Measurements from ENCODE around the gene PKNOX2.

PKNOX2 gene

GRCh38 chr11:125376856-125377255 lies 212.3 kb downstream of the PKNOX2 start:
- TF ChIP-seq SIN3A (IDR thresholded peaks at IDR 0.05; ENCODE audit: borderline replicate concordance, insufficient read depth, low read length), result no peak
- no peak for TF ChIP-seq FOXP2 (optimal IDR thresholded peaks at IDR 0.05; ENCODE audit: borderline replicate concordance, extremely low read depth, extremely low read length, insufficient read depth)
- TF ChIP-seq TAF1 (IDR thresholded peaks at IDR 0.05; ENCODE audit: borderline replicate concordance, insufficient read depth, low read length), result no peak
- no peak for TF ChIP-seq REST (IDR thresholded peaks at IDR 0.05; ENCODE audit: insufficient read depth in 1 of 2, low read depth in 2 of 2, low read length in 2 of 2)
- TF ChIP-seq POLR2AphosphoS5 (IDR thresholded peaks at IDR 0.05; ENCODE audit: low read depth, low read length), result no peak

- TF ChIP-seq POLR2AphosphoS5 (IDR thresholded peaks at IDR 0.05; ENCODE audit: low read depth, low read length) (no peak), FOXP2 (optimal IDR thresholded peaks at IDR 0.05; ENCODE audit: borderline replicate concordance, extremely low read depth, extremely low read length, insufficient read depth) (no peak), SIN3A (IDR thresholded peaks at IDR 0.05; ENCODE audit: borderline replicate concordance, insufficient read depth, low read length) (no peak), TAF1 (IDR thresholded peaks at IDR 0.05; ENCODE audit: borderline replicate concordance, insufficient read depth, low read length) (no peak), REST (IDR thresholded peaks at IDR 0.05; ENCODE audit: insufficient read depth in 1 of 2, low read depth in 2 of 2, low read length in 2 of 2) (no peak)
These were observed 213.5 kb downstream of the PKNOX2 start for GRCh38 chr11:125378083-125378482.

GRCh38 chr11:125378571-125378970 lies 214.0 kb downstream of the PKNOX2 start:
- no peak for TF ChIP-seq SIN3A (IDR thresholded peaks at IDR 0.05; ENCODE audit: borderline replicate concordance, insufficient read depth, low read length)
- TF ChIP-seq TAF1 (IDR thresholded peaks at IDR 0.05; ENCODE audit: borderline replicate concordance, insufficient read depth, low read length), result no peak
- TF ChIP-seq POLR2AphosphoS5 (IDR thresholded peaks at IDR 0.05; ENCODE audit: low read depth, low read length), result no peak
- no peak for TF ChIP-seq FOXP2 (optimal IDR thresholded peaks at IDR 0.05; ENCODE audit: borderline replicate concordance, extremely low read depth, extremely low read length, insufficient read depth)
- no peak for TF ChIP-seq REST (IDR thresholded peaks at IDR 0.05; ENCODE audit: insufficient read depth in 1 of 2, low read depth in 2 of 2, low read length in 2 of 2)

DNA sequence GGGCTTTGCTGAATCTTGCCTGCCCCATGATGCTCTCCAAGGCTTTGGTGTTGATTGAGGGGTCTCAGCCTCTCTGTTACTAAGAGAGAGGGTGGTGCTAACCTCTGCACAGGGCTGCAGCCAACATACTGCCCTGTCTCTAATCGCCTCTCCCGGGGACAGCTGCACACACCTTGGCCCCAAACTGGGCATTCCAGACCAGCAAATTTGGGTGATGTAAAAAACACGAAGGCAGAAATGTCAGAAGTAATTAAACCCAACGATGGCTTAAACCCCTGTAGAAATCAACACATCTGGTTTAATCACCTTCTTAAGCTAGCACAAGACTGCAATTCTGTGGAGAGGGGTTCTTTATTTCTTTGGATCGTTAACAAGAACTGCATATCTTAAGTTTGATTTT lies 215.0 kb downstream of the PKNOX2 start:
- no peak for TF ChIP-seq FOXP2 (optimal IDR thresholded peaks at IDR 0.05; ENCODE audit: borderline replicate concordance, extremely low read depth, extremely low read length, insufficient read depth)
- TF ChIP-seq TAF1 (IDR thresholded peaks at IDR 0.05; ENCODE audit: borderline replicate concordance, insufficient read depth, low read length), result no peak
- TF ChIP-seq POLR2AphosphoS5 (IDR thresholded peaks at IDR 0.05; ENCODE audit: low read depth, low read length), result no peak
- TF ChIP-seq REST (IDR thresholded peaks at IDR 0.05; ENCODE audit: insufficient read depth in 1 of 2, low read depth in 2 of 2, low read length in 2 of 2), result no peak
- no peak for TF ChIP-seq SIN3A (IDR thresholded peaks at IDR 0.05; ENCODE audit: borderline replicate concordance, insufficient read depth, low read length)

DNA sequence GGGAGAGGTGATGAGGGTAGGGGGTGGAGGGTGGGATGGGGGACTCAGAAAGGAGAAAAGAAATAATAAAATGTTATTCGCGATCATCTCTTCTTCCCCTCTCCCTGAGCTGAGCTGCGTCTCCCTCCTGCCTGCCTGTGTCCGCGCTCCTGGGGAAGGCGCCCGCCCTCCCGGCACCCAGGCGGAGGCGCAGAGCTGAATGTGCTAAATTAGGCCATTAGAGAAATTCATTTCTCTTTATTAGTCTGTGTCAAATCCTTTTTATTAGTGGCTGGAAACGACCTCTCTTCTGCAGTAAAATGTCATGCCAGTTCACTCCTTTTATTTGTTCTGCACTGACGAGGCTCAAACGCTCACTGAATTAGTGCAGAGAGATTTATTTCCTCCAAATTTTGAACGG lies 215.4 kb downstream of the PKNOX2 start:
- TF ChIP-seq TAF1 (IDR thresholded peaks at IDR 0.05; ENCODE audit: borderline replicate concordance, insufficient read depth, low read length) (no peak), POLR2AphosphoS5 (IDR thresholded peaks at IDR 0.05; ENCODE audit: low read depth, low read length) (no peak), SIN3A (IDR thresholded peaks at IDR 0.05; ENCODE audit: borderline replicate concordance, insufficient read depth, low read length) (no peak), FOXP2 (optimal IDR thresholded peaks at IDR 0.05; ENCODE audit: borderline replicate concordance, extremely low read depth, extremely low read length, insufficient read depth) (no peak), REST (IDR thresholded peaks at IDR 0.05; ENCODE audit: insufficient read depth in 1 of 2, low read depth in 2 of 2, low read length in 2 of 2) (no peak)
